Peyer's patch (tissue), 4 donors: ENCODE results near the gene MACC1.

Experiments
- POLR2A ChIP-seq, 2 donors: fragments of 450-650 bp; IDR thresholded peaks; one replicate each; pipeline ENCODE4 v1.5.1; 2017; ENCODE audit warnings: antibody characterized with exemption in 2 of 2, mild to moderate bottlenecking in 2 of 2, moderate library complexity in 2 of 2
- TF ChIP-seq, protein P1 (sequence below), 6 experiments: fragments of 450-650 bp in 4 of 6; fragments of 200-600 bp in 2 of 6; sonication (generic) in 1 of 6; IDR thresholded peaks; one replicate each; pipeline ENCODE4 v1.5.1; 2017 to 2019; ENCODE audit warnings: antibody characterized with exemption in 6 of 6, mild to moderate bottlenecking in 3 of 6, moderate library complexity in 1 of 6

GRCh38 chr7:20193873-20194272, 23.3 kb downstream of the MACC1 start:
- TF ChIP-seq, protein P1, sequence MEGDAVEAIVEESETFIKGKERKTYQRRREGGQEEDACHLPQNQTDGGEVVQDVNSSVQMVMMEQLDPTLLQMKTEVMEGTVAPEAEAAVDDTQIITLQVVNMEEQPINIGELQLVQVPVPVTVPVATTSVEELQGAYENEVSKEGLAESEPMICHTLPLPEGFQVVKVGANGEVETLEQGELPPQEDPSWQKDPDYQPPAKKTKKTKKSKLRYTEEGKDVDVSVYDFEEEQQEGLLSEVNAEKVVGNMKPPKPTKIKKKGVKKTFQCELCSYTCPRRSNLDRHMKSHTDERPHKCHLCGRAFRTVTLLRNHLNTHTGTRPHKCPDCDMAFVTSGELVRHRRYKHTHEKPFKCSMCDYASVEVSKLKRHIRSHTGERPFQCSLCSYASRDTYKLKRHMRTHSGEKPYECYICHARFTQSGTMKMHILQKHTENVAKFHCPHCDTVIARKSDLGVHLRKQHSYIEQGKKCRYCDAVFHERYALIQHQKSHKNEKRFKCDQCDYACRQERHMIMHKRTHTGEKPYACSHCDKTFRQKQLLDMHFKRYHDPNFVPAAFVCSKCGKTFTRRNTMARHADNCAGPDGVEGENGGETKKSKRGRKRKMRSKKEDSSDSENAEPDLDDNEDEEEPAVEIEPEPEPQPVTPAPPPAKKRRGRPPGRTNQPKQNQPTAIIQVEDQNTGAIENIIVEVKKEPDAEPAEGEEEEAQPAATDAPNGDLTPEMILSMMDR (IDR thresholded peaks at IDR 0.05): no peak
- no peak for TF ChIP-seq POLR2A (IDR thresholded peaks at IDR 0.05)
